Activated CD4-positive, CD25-positive, alpha-beta regulatory T cell treated with anti-CD3 and anti-CD28 coated beads, Interleukin-2, amount 50 U/mL, for 16 hours (primary cell): Measurements from ENCODE around the gene HNRNPA3.
"Not testable (repeated sequence)": the region's sequence is repeated elsewhere in the genome, so short reads cannot be mapped to it uniquely, and the experiment has no call there.

Experiments
- DNase-seq: peaks from one replicate; pipeline ENCODE4 v3.0.0-alpha.2; 2020; ENCODE audit warnings: low read depth, low spot score

The HNRNPA3 gene

GRCh38 chr2:177254433-177255226, 42.0 kb downstream of the HNRNPA3 start:
- no peak for DNase-seq

GRCh38 chr2:177255227-177255601, 42.6 kb downstream of the HNRNPA3 start:
- no peak for DNase-seq

- DNase-seq: no peak
Measured at GRCh38 chr2:177256026-177256425, 43.4 kb downstream of the HNRNPA3 start.

GRCh38 chr2:177256695-177257094, 44.1 kb downstream of the HNRNPA3 start:
- no peak for DNase-seq

- no peak for DNase-seq
Measured at GRCh38 chr2:177257471-177257870, 44.9 kb downstream of the HNRNPA3 start.

GRCh38 chr2:177258059-177258458, 45.5 kb downstream of the HNRNPA3 start:
- DNase-seq: no peak

- no peak for DNase-seq
Measured at GRCh38 chr2:177260379-177260778, 47.8 kb downstream of the HNRNPA3 start.

- no peak for DNase-seq
Measured at GRCh38 chr2:177261116-177262060, 48.8 kb downstream of the HNRNPA3 start.

- no peak for DNase-seq
Measured at GRCh38 chr2:177262092-177262491, 49.5 kb downstream of the HNRNPA3 start.

- no peak for DNase-seq
Measured at GRCh38 chr2:177262958-177263450, 50.4 kb downstream of the HNRNPA3 start.

- DNase-seq: peak; percentile 88
Measured at GRCh38 chr2:177263451-177264208, 51.0 kb downstream of the HNRNPA3 start.

GRCh38 chr2:177264209-177264692, 51.7 kb downstream of the HNRNPA3 start:
- no peak for DNase-seq

- peak; percentile 84 for DNase-seq
Measured at GRCh38 chr2:177264693-177265587, 52.3 kb downstream of the HNRNPA3 start, which contains the start of gene NFE2L2. TSS of gene NFE2L2 (minus strand) at chr2:177264727. CDS start at chr2:177264576, 151 bp downstream.

- no peak for DNase-seq
Measured at GRCh38 chr2:177265824-177266817, 53.5 kb downstream of the HNRNPA3 start.

- not testable (repeated sequence) for DNase-seq
Measured at GRCh38 chr2:177266955-177267354, 54.4 kb downstream of the HNRNPA3 start.

- DNase-seq: no peak
Measured at GRCh38 chr2:177268187-177268871, 55.7 kb downstream of the HNRNPA3 start.

GRCh38 chr2:177268901-177269300, 56.3 kb downstream of the HNRNPA3 start:
- DNase-seq: no peak

GRCh38 chr2:177270531-177270930, 57.9 kb downstream of the HNRNPA3 start:
- DNase-seq: no peak
